AG04450 (cell line): ENCODE results near the gene VWA5B2. TPM values are rescaled to one million over a fixed set of nuclear protein-coding genes. Genes with fewer than 3 reads are reported as not detected.

Source experiments
- CTCF ChIA-PET: fragments of 300-600, 350-600 bp; formaldehyde crosslinking; extraction: SDS; loops from one replicate; lab custom pipeline; 2022; ENCODE audit warnings: antibody characterized with exemption, inconsistent platforms; lab: Charles Lee
- POLR2A ChIA-PET: fragments of 350-600 bp; formaldehyde crosslinking; extraction: SDS; loops from one replicate; lab custom pipeline; 2021; ENCODE audit warnings: antibody characterized with exemption, inconsistent platforms; lab: Yijun Ruan, JAX
- DNase-seq: peaks from one replicate; pipeline ENCODE4 v3.0.0-alpha.2; 2011; ENCODE audit warnings: low read depth, low spot score
- H3K27ac ChIP-seq: one replicate; pipeline ENCODE4 v1.5.1; 2012; ENCODE audit warnings: low read depth, low read length, control low read depth
- H3K27me3 ChIP-seq: one replicate; pipeline ENCODE4 v1.6.0; 2012; ENCODE audit warnings: low read length; ENCODE audit not compliant: control insufficient read depth, insufficient read depth
- H3K4me3 ChIP-seq: 2 replicates; pipeline ENCODE4 v1.5.1; 2011; ENCODE audit warnings: mild to moderate bottlenecking, low read depth, low read length, control low read depth
- H3K9me3 ChIP-seq: 2 replicates; pipeline ENCODE4 v1.5.1; 2012; ENCODE audit warnings: low read length; ENCODE audit not compliant: control insufficient read depth, insufficient read depth
- CTCF ChIP-seq: IDR thresholded peaks from 2 replicates; pipeline ENCODE4 v1.5.1; 2011; ENCODE audit warnings: low read depth, low read length, control low read depth, inconsistent platforms
- polyA plus RNA-seq: library from polyadenylated mRNA; depleted of rRNA; stranded (reverse); fragments of >200 nt; gene quantifications from 2 replicates; pipeline ENCODE4 v1.2.3, GENCODE V29; 2011; rRNA removed
- small RNA-seq: library from RNA; depleted of rRNA; stranded (forward); fragments of <200 nt; gene quantifications from one replicate; pipeline ENCODE3, GENCODE V24; 2012; ENCODE audit warnings: low read depth; ENCODE audit not compliant: insufficient read length

Gene VWA5B2
- polyA plus RNA-seq, 1 experiment = not detected

GRCh38 chr3:184289426-184289938 is 60.1 kb downstream of the VWA5B2 start:
- peak; percentile 71 for TF ChIP-seq CTCF
- POLR2A ChIA-PET = no interaction called here

GRCh38 chr3:184290331-184290730 is 60.9 kb downstream of the VWA5B2 start:
- H3K27me3 ChIP-seq = peaks cover 16% of the 10 kb centered on the region
- ChIA-PET CTCF (interaction anchor here (0.9 to 2.7 kb wide), 2 partner anchors 64 to 394 kb away, joined by 4 to 31 read pairs; no protein-coding TSS in a partner anchor), POLR2A (no interaction called here)
- DNase-seq = no peak
- H3K4me3 ChIP-seq = no peak overlapping the region
- no peak for TF ChIP-seq CTCF
- H3K9me3 ChIP-seq = no peaks in the 10 kb centered on the region
- H3K27ac ChIP-seq = no peak overlapping the region

More at GRCh38 chr3:184289426-184289938, 60.1 kb downstream of the VWA5B2 start:
- Histone ChIP-seq H3K27ac (no peak overlapping the region), H3K9me3 (no peaks in the 10 kb centered on the region), H3K4me3 (no peak overlapping the region), H3K27me3 (peaks cover 12% of the 10 kb centered on the region)
- CTCF ChIA-PET = interaction anchor here (0.6 to 2.7 kb wide), 19 partner anchors 9 to 393 kb away, joined by 3 to 31 read pairs (median 3); partner anchors contain the start of gene EEF1AKMT4
- no peak for DNase-seq

GRCh38 chr3:184291044-184291737 is 61.8 kb downstream of the VWA5B2 start:
- no peak for DNase-seq
- POLR2A ChIA-PET = no interaction called here
- Histone ChIP-seq H3K27ac (no peak overlapping the region), H3K4me3 (no peak overlapping the region), H3K27me3 (peaks cover 14% of the 10 kb centered on the region), H3K9me3 (no peaks in the 10 kb centered on the region)
- TF ChIP-seq CTCF = no peak
- CTCF ChIA-PET = interaction anchor here (0.6 to 2.7 kb wide), 4 partner anchors 65 to 406 kb away, joined by 3 to 31 read pairs (median 4); partner anchors contain the start of gene PARL

Small RNAs within 50 kb of the gene (small RNA-seq; reads per million reads assigned to genes)
- gene MIR1224 = not detected

Other genes starting within 250 kb of the VWA5B2 start
- 27.4 and 30.6 TPM in 2 replicates for gene ABCC5, start 211.7 kb upstream of the VWA5B2 start, polyA plus RNA-seq
- not detected in 2 replicates for gene HTR3D, start 197.8 kb upstream of the VWA5B2 start, polyA plus RNA-seq
- gene HTR3C, start 176.5 kb upstream of the VWA5B2 start, polyA plus RNA-seq = not detected in 2 replicates
- gene HTR3E, start 132.5 kb upstream of the VWA5B2 start, polyA plus RNA-seq = not detected in 2 replicates
- gene EIF2B5, start 94.2 kb upstream of the VWA5B2 start, polyA plus RNA-seq = 28.8 and 29.8 TPM in 2 replicates
- 29.7 and 37.8 TPM in 2 replicates for gene DVL3, start 74.2 kb upstream of the VWA5B2 start, polyA plus RNA-seq
- gene AP2M1, start 54.7 kb upstream of the VWA5B2 start, polyA plus RNA-seq = 963 and 1,068 TPM in 2 replicates
- 43.1 and 50.0 TPM in 2 replicates for gene ABCF3, start 43.4 kb upstream of the VWA5B2 start, polyA plus RNA-seq
- gene ALG3, start 19.4 kb downstream of the VWA5B2 start, polyA plus RNA-seq = 35.6 and 44.5 TPM in 2 replicates
- 3.2 and 4.0 TPM in 2 replicates for gene EEF1AKMT4, start 20.1 kb downstream of the VWA5B2 start, polyA plus RNA-seq
- 0.07 and 0.27 TPM in 2 replicates for gene CAMK2N2, start 32.0 kb downstream of the VWA5B2 start, polyA plus RNA-seq
- not detected in 2 replicates for gene ECE2, start 46.4 kb downstream of the VWA5B2 start, polyA plus RNA-seq
- gene PSMD2, start 69.7 kb downstream of the VWA5B2 start, polyA plus RNA-seq = 318 and 363 TPM in 2 replicates
- 191 and 224 TPM in 2 replicates for gene EIF4G1, start 85.0 kb downstream of the VWA5B2 start, polyA plus RNA-seq
- gene FAM131A, start 108.0 kb downstream of the VWA5B2 start, polyA plus RNA-seq = 8.5 and 9.3 TPM in 2 replicates
- gene CLCN2, start 132.0 kb downstream of the VWA5B2 start, polyA plus RNA-seq = 1.7 and 2.1 TPM in 2 replicates
- gene POLR2H, start 132.1 kb downstream of the VWA5B2 start, polyA plus RNA-seq = 81.2 and 94.4 TPM in 2 replicates
- 0.06 TPM in 1 of 2 replicates, not detected in the other for gene THPO, start 148.6 kb downstream of the VWA5B2 start, polyA plus RNA-seq
- 0.11 and 0.12 TPM in 2 replicates for gene CHRD, start 150.5 kb downstream of the VWA5B2 start, polyA plus RNA-seq